ENCODE results near the gene CHI3L2. TPM values are rescaled to one million over a fixed set of nuclear protein-coding genes. Genes with fewer than 3 reads are reported as not detected.

CHI3L2 gene, protein sequence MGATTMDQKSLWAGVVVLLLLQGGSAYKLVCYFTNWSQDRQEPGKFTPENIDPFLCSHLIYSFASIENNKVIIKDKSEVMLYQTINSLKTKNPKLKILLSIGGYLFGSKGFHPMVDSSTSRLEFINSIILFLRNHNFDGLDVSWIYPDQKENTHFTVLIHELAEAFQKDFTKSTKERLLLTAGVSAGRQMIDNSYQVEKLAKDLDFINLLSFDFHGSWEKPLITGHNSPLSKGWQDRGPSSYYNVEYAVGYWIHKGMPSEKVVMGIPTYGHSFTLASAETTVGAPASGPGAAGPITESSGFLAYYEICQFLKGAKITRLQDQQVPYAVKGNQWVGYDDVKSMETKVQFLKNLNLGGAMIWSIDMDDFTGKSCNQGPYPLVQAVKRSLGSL
- 1 to 10 TPM in 1 of 4 donors, under 1 TPM in 3; 0.41 to 2.2 (median 0.61) TPM for total RNA-seq
- under 1 TPM; 0.24 to 0.90 (median 0.25) TPM for polyA plus RNA-seq
- long read RNA-seq, donor 1, result 0 reads
- long read RNA-seq, donor 2, partial matches to known transcripts, result 0 of 1 reads
- long read RNA-seq, donor 2, other reads (novel, unspliced or antisense), result 0 of 1 reads

DNA sequence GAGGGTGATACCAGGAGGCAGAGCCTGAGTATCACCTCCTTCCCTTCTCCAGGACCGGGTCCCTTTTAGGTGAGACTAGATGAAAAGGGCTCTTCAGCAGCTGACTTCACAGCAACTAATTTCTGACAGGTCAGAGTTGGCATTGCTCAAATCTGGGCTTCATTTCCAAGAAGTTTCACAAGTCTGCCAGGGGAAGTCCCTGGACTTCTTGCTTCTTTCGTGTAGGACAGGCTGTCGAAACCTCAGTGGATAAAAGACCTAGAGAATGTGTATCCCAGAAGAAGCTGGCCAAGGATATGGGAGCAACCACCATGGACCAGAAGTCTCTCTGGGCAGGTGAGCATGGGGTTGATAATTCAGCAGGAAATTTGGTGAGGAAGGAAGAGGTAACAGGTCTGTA is at the start of gene CHI3L2:
TSS of gene CHI3L2 (plus strand) at position 280 of the 400 bp plus-strand sequence. CDS start at position 297, 17 bp downstream.
- TF ChIP-seq, protein P1, sequence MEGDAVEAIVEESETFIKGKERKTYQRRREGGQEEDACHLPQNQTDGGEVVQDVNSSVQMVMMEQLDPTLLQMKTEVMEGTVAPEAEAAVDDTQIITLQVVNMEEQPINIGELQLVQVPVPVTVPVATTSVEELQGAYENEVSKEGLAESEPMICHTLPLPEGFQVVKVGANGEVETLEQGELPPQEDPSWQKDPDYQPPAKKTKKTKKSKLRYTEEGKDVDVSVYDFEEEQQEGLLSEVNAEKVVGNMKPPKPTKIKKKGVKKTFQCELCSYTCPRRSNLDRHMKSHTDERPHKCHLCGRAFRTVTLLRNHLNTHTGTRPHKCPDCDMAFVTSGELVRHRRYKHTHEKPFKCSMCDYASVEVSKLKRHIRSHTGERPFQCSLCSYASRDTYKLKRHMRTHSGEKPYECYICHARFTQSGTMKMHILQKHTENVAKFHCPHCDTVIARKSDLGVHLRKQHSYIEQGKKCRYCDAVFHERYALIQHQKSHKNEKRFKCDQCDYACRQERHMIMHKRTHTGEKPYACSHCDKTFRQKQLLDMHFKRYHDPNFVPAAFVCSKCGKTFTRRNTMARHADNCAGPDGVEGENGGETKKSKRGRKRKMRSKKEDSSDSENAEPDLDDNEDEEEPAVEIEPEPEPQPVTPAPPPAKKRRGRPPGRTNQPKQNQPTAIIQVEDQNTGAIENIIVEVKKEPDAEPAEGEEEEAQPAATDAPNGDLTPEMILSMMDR (IDR thresholded peaks at IDR 0.05), result no peak
- Histone ChIP-seq H3K4me3 (no peak within 1 kb of the TSS), H3K27ac (no peak within 1 kb of the TSS), H3K4me1 (no peaks in the 10 kb centered on the region), H3K27me3 (ENCODE audit: insufficient read depth in 3 of 3, low read length in 2 of 3) (no peaks in the 10 kb centered on the region), H3K36me3 (ENCODE audit: insufficient read depth in 1 of 2, low read depth in 1 of 2) (no peaks in the 10 kb centered on the region), H3K9me3 (no peaks in the 10 kb centered on the region)
- WGBS, 3 donors, result 53 to 85% (median 57%) methylated on average over 3 of the region's 3 CpGs
- ATAC-seq (peak in 1 of 4 donors; percentile 35), DNase-seq (no peak)
- intact Hi-C loops (cut with DNase I), result loop anchor here in 1 of 2 donors (10.0 kb wide), 2 partner anchors 157 to 547 kb away; no protein-coding TSS in a partner anchor

DNA sequence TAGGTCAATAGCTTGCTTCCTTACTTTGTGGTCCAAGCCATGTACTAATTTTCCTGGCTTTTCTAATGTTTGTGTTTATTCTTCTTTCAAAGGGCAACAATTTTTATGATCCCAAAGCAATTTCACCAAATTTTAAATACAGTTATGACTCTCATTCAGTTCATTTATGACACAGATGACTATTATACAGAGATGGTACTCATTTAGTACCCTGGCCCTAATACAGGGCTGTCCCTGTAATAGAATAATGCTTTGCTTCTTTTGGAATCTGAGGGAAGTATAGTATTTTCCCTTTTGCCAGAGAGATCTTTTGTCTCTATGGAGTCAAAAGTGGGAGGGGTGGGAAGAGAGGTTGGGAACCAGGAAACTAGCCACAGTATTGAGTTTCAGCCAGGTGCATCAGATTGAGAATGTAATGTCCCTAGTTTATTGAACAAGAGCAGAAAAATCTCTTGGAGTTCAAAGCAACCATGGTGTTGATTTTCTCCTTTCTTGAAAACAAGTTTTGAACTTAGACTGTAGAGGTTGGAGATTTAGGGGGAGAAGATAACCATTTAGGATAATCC is 47.5 kb upstream of the CHI3L2 start:
- no peak overlapping the region for H3K27ac ChIP-seq
- ATAC-seq, result no peak

DNA sequence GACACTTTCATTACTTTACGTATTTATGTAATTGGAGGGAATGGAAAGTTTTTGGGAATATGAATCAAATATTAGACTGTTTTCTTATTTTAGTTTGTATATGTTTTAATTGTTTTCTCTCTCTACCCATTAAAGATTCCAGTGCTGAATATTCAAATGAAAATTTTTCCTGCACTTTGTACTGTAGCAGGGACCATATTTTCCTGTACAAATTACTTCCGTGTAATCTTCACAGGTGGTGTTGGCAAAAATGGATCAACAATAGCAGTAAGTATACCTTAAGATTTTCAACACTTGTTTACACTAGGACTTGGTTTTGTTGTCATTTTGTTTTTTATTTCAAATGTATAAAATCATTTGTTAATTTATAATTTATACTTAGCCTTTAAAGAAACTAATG is 45.5 kb upstream of the CHI3L2 start:
- WGBS, 3 donors, result 90 to 98% (median 96%) methylated on average over 2 of the region's 2 CpGs

More for the DNA sequence above, 47.5 kb upstream of the CHI3L2 start:
- H3K36me3 ChIP-seq (ENCODE audit: insufficient read depth in 1 of 2, low read depth in 1 of 2), result peaks cover 2 to 81% of the 10 kb centered on the region in 2 donors
- TF ChIP-seq, protein P1 (IDR thresholded peaks at IDR 0.05), result no peak
- intact Hi-C loops (cut with DNase I), result loop anchor here in 1 of 2 donors (10.0 kb wide), 1 partner anchor 55 kb away; no protein-coding TSS in a partner anchor
- H3K4me3 ChIP-seq, result no peak overlapping the region
- peaks cover 7% of the 10 kb centered on the region for H3K4me1 ChIP-seq
- H3K27me3 ChIP-seq (ENCODE audit: insufficient read depth in 3 of 3, low read length in 2 of 3), result no peaks in the 10 kb centered on the region
- no peaks in the 10 kb centered on the region for H3K9me3 ChIP-seq
- DNase-seq, result no peak

DNA sequence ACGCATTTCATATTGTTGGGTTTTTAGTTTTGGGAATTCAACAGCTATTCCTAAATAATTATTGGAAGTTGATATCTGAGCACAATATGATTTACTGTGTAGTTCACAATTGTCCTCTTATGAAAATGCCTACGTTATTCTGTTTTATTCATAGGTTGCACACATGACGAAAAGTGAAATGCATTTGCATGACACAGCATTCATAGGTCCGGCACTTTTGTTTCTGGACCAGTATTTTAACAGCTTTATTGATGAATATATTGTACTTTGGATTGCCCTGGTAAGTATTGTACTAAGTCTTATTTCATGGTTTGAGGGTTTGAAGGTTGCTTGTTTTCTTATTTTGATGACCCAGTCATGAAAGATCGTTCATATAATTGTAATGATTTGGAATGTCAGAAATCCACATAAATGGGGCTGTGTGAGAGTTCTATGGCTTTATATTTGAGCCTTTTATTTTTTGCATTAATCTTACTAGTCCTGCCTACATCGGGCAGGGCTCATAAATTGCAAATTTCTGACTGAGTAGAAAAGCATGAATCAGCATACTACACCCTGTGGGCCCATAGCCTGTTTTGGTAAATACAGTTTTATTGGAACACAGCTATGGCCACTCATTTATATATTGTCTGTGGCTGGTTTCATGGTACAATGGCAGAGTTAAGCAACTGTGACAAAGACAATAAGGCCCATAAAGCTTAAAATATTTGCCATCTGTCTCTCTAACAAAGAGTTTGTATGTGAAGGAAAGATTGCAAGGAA is 44.0 kb upstream of the CHI3L2 start:
- no peak overlapping the region for H3K4me3 ChIP-seq
- no peak overlapping the region for H3K27ac ChIP-seq
- H3K27me3 ChIP-seq (ENCODE audit: insufficient read depth in 3 of 3, low read length in 2 of 3), result no peaks in the 10 kb centered on the region
- 93 to 96% (median 93%) methylated on average over 6 of the region's 6 CpGs for WGBS, 3 donors
- peaks cover 3 to 81% of the 10 kb centered on the region in 2 donors for H3K36me3 ChIP-seq (ENCODE audit: insufficient read depth in 1 of 2, low read depth in 1 of 2)
- ATAC-seq, result no peak
- H3K4me1 ChIP-seq, result peaks cover 7% of the 10 kb centered on the region
- H3K9me3 ChIP-seq, result no peaks in the 10 kb centered on the region
- intact Hi-C loops (cut with DNase I), result no loop called here
- TF ChIP-seq, protein P1 (IDR thresholded peaks at IDR 0.05), result no peak
- DNase-seq, result no peak

More for the DNA sequence above, 45.5 kb upstream of the CHI3L2 start:
- ATAC-seq (no peak), DNase-seq (no peak)
- peaks cover 7% of the 10 kb centered on the region for H3K4me1 ChIP-seq
- H3K36me3 ChIP-seq (ENCODE audit: insufficient read depth in 1 of 2, low read depth in 1 of 2), result peaks cover 2 to 81% of the 10 kb centered on the region in 2 donors
- no peaks in the 10 kb centered on the region for H3K9me3 ChIP-seq
- TF ChIP-seq, protein P1 (IDR thresholded peaks at IDR 0.05), result no peak
- intact Hi-C loops (cut with DNase I), result no loop called here
- no peaks in the 10 kb centered on the region for H3K27me3 ChIP-seq (ENCODE audit: insufficient read depth in 3 of 3, low read length in 2 of 3)
- no peak overlapping the region for H3K27ac ChIP-seq
- H3K4me3 ChIP-seq, result no peak overlapping the region
